HG03139 (cell line): ENCODE measurements around the gene IGFBP7.

Experiments used
- ATAC-seq: cut with Tn5 transposase; IDR thresholded peaks from one replicate; pipeline ENCODE4 v1.9.1; 2021; ENCODE audit not compliant: unreplicated experiment

Gene IGFBP7

GRCh38 chr4:57098415-57098814 lies 11.8 kb downstream of the IGFBP7 start:
- no peak for ATAC-seq

- no peak for ATAC-seq
Observed at GRCh38 chr4:57097711-57098110, 12.5 kb downstream of the IGFBP7 start.

- no peak for ATAC-seq
Observed at GRCh38 chr4:57095956-57096355, 14.2 kb downstream of the IGFBP7 start.

- ATAC-seq: no peak
Observed at GRCh38 chr4:57095245-57095644, 14.9 kb downstream of the IGFBP7 start.

GRCh38 chr4:57094832-57095223 lies 15.4 kb downstream of the IGFBP7 start:
- no peak for ATAC-seq

GRCh38 chr4:57093845-57094831 lies 16.0 kb downstream of the IGFBP7 start:
- ATAC-seq: no peak

- ATAC-seq: no peak
Observed at GRCh38 chr4:57091657-57092162, 18.5 kb downstream of the IGFBP7 start.

- ATAC-seq: no peak
Observed at GRCh38 chr4:57090079-57090478, 20.1 kb downstream of the IGFBP7 start.

GRCh38 chr4:57089549-57089948 lies 20.6 kb downstream of the IGFBP7 start:
- no peak for ATAC-seq

- no peak for ATAC-seq
Observed at GRCh38 chr4:57086031-57086723, 24.0 kb downstream of the IGFBP7 start.

GRCh38 chr4:57085278-57085677 lies 24.9 kb downstream of the IGFBP7 start:
- ATAC-seq: no peak

- ATAC-seq: no peak
Observed at GRCh38 chr4:57084360-57084759, 25.8 kb downstream of the IGFBP7 start.

GRCh38 chr4:57083090-57083489 lies 27.1 kb downstream of the IGFBP7 start:
- no peak for ATAC-seq

GRCh38 chr4:57081651-57082621 lies 28.2 kb downstream of the IGFBP7 start:
- no peak for ATAC-seq

GRCh38 chr4:57080781-57081650 lies 29.2 kb downstream of the IGFBP7 start:
- ATAC-seq: no peak

- ATAC-seq: no peak
Observed at GRCh38 chr4:57078685-57079521, 31.3 kb downstream of the IGFBP7 start.

GRCh38 chr4:57077550-57078343 lies 32.4 kb downstream of the IGFBP7 start:
- no peak for ATAC-seq

GRCh38 chr4:57076646-57077045 lies 33.5 kb downstream of the IGFBP7 start:
- ATAC-seq: no peak
